Suprapubic skin (tissue), 4 donors: ENCODE measurements around the gene RSRC1.

Experiments
- CTCF ChIP-seq, 2 donors: fragments of 200-600 bp in 1 of 2; fragments of 450-650 bp in 1 of 2; sonication (generic) in 1 of 2; IDR thresholded peaks; one replicate each; pipeline ENCODE4 v1.5.1; 2016 to 2019; ENCODE audit warnings: antibody characterized with exemption in 2 of 2, mild to moderate bottlenecking in 1 of 2, moderate library complexity in 1 of 2
- EP300 ChIP-seq: sonication (generic); formaldehyde crosslinking; IDR thresholded peaks from one replicate; pipeline ENCODE4 v1.6.1; 2017; ENCODE audit warnings: antibody characterized with exemption
- POLR2A ChIP-seq, 2 donors: fragments of 450-650 bp; IDR thresholded peaks; one replicate each; pipeline ENCODE4 v1.6.1; 2017; ENCODE audit warnings: antibody characterized with exemption in 2 of 2, mild to moderate bottlenecking in 2 of 2, moderate library complexity in 2 of 2
- POLR2AphosphoS5 ChIP-seq, 3 donors: sonication (generic); formaldehyde crosslinking; IDR thresholded peaks; one replicate each; pipeline ENCODE4 v1.6.1; 2017; ENCODE audit warnings: antibody characterized with exemption in 3 of 3

- no peak for TF ChIP-seq CTCF (IDR thresholded peaks at IDR 0.05)
- TF ChIP-seq EP300 = no peak
- no peak for TF ChIP-seq POLR2A (IDR thresholded peaks at IDR 0.05)
- TF ChIP-seq POLR2AphosphoS5 (IDR thresholded peaks at IDR 0.05) = no peak
Measured at GRCh38 chr3:158098834-158099424, 11.0 kb upstream of the RSRC1 start.
